Measurements from ENCODE around the gene ASIC5. TPM values are rescaled to one million over a fixed set of nuclear protein-coding genes. Genes with fewer than 3 reads are reported as not detected.

Gene ASIC5, protein sequence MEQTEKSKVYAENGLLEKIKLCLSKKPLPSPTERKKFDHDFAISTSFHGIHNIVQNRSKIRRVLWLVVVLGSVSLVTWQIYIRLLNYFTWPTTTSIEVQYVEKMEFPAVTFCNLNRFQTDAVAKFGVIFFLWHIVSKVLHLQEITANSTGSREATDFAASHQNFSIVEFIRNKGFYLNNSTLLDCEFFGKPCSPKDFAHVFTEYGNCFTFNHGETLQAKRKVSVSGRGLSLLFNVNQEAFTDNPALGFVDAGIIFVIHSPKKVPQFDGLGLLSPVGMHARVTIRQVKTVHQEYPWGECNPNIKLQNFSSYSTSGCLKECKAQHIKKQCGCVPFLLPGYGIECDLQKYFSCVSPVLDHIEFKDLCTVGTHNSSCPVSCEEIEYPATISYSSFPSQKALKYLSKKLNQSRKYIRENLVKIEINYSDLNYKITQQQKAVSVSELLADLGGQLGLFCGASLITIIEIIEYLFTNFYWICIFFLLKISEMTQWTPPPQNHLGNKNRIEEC
- not detected for total RNA-seq (2021; fragmentation: NEBNext Ultra II Directional; extraction: Animal tissue kit (Norgen Biotek cat#: 25700))
- long read RNA-seq, result 0 reads

DNA sequence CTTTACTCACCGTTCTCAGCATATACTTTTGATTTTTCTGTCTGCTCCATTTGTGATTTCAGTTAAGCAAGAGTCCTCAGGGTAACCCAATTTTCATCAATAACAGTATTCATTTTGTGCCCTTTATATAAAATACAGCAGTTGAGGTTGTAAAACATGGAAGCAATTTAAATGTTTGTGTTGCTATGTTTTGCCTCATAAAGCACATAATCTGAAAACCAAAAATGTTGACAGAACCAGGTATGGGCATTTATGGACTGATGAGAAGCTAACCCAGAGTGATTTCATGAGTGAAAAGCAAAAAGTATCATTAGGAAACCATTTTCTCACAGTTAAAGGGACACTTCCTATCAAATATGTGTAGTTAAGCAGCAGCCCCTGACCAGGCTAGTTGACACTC is at the start of gene ASIC5:
TSS of gene ASIC5 (minus strand) at position 101 of the 400 bp plus-strand sequence. CDS start at position 50, 51 bp downstream.
- no peak for DNase-seq
- TF ChIP-seq, protein P1, sequence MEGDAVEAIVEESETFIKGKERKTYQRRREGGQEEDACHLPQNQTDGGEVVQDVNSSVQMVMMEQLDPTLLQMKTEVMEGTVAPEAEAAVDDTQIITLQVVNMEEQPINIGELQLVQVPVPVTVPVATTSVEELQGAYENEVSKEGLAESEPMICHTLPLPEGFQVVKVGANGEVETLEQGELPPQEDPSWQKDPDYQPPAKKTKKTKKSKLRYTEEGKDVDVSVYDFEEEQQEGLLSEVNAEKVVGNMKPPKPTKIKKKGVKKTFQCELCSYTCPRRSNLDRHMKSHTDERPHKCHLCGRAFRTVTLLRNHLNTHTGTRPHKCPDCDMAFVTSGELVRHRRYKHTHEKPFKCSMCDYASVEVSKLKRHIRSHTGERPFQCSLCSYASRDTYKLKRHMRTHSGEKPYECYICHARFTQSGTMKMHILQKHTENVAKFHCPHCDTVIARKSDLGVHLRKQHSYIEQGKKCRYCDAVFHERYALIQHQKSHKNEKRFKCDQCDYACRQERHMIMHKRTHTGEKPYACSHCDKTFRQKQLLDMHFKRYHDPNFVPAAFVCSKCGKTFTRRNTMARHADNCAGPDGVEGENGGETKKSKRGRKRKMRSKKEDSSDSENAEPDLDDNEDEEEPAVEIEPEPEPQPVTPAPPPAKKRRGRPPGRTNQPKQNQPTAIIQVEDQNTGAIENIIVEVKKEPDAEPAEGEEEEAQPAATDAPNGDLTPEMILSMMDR (IDR thresholded peaks at IDR 0.05), result no peak
- H3K4me3 Mint-ChIP-seq, result no peak within 1 kb of the TSS
- peaks cover 8% of the 10 kb centered on the region for H3K9me3 Mint-ChIP-seq
- no peaks in the 10 kb centered on the region for H3K36me3 Mint-ChIP-seq (ENCODE audit: low read depth)
- H3K27me3 Mint-ChIP-seq (ENCODE audit: insufficient read depth), result no peaks in the 10 kb centered on the region; the same call in 1 of the 2 replicates
- no peaks in the 10 kb centered on the region for H3K4me1 Mint-ChIP-seq (ENCODE audit: low read depth)
- no peak within 1 kb of the TSS for H3K27ac Mint-ChIP-seq

DNA sequence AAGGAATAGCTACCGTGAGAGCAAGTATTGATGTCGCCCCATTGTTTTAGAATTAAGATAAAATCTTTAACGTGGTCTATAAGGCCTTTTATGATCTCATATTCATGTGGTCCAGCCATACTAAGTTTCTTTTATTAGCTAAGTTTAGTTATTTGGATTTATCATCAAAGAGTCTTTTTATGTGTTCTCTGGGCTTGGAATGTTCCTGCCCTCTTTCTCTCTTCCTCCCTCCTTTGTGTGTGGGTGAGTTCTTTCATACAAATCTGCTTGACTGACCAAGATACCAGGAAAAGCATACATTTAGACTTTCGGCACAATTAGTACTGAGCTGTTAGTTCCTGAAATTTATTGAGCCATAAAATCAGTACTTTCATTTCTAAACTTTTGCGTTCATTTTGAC is 48.7 kb upstream of the ASIC5 start:
- Mint-ChIP-seq H3K4me1 (ENCODE audit: low read depth) (no peaks in the 10 kb centered on the region), H3K27me3 (ENCODE audit: insufficient read depth) (peaks cover 2% of the 10 kb centered on the region; the same call in 1 of the 2 replicates), H3K9me3 (no peaks in the 10 kb centered on the region), H3K4me3 (no peak overlapping the region), H3K36me3 (ENCODE audit: low read depth) (no peaks in the 10 kb centered on the region), H3K27ac (no peak overlapping the region)
- DNase-seq, result no peak
- TF ChIP-seq, protein P1 (IDR thresholded peaks at IDR 0.05), result no peak

DNA sequence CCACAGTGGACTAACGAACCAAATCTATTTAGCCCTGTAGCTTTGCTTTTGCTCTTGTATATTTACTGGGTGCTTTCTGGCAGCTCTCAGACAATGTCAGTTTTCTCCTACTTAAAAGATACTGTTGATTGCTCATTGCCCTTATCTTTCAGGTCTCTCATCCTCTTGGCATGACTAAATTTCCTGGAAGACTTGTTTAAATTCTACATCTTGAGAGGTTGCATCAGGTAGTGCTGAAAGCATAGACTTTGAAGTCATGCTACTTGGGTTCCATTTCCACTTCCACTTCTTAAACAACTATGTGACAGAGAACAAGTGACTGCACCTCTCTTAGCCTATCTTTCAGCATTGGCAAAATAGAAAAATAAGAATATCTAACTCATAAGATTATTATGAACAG is 45.8 kb upstream of the ASIC5 start:
- H3K4me1 Mint-ChIP-seq (ENCODE audit: low read depth), result peaks cover 4% of the 10 kb centered on the region; the same call in 1 of the 2 replicates
- TF ChIP-seq, protein P1 (IDR thresholded peaks at IDR 0.05), result no peak
- no peak overlapping the region for H3K27ac Mint-ChIP-seq
- H3K36me3 Mint-ChIP-seq (ENCODE audit: low read depth), result no peaks in the 10 kb centered on the region
- H3K9me3 Mint-ChIP-seq, result no peaks in the 10 kb centered on the region
- no peak overlapping the region for H3K4me3 Mint-ChIP-seq
- no peak for DNase-seq
- no peaks in the 10 kb centered on the region for H3K27me3 Mint-ChIP-seq (ENCODE audit: insufficient read depth)

DNA sequence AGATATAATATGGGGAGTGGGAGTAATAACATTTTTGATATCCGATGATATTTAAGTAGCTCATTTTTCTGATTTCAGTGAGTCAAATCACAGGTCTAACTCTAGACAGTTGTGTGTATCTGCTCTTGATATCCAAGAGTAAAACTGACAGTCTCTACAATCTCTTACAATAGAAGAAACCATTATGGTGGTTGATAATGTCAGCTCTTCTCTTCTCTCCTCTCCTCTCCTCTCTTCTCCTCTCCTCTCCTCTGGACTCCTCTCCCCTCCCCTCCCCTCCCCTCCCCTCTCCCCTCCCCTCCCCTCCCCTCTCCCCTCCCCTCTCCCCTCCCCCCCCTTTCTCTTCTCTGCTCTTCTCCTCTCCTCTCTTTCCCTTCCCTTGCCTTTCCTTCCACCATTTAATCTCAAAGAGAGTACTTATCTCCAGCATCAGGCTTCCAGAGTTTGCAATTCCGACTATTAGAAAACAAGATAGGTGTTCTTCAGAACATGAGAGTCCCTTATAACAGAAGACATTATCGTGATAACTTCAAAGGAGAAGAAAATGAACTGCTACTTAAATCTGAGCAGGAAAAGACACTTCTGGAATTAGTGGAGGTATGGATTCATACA is 43.6 kb upstream of the ASIC5 start:
- DNase-seq, result no peak
- Mint-ChIP-seq H3K4me3 (no peak overlapping the region), H3K27me3 (ENCODE audit: insufficient read depth) (no peaks in the 10 kb centered on the region), H3K36me3 (ENCODE audit: low read depth) (no peaks in the 10 kb centered on the region), H3K9me3 (no peaks in the 10 kb centered on the region), H3K4me1 (ENCODE audit: low read depth) (peaks cover 8% of the 10 kb centered on the region; the same call in 1 of the 2 replicates), H3K27ac (no peak overlapping the region)
- TF ChIP-seq, protein P1 (IDR thresholded peaks at IDR 0.05), result no peak

DNA sequence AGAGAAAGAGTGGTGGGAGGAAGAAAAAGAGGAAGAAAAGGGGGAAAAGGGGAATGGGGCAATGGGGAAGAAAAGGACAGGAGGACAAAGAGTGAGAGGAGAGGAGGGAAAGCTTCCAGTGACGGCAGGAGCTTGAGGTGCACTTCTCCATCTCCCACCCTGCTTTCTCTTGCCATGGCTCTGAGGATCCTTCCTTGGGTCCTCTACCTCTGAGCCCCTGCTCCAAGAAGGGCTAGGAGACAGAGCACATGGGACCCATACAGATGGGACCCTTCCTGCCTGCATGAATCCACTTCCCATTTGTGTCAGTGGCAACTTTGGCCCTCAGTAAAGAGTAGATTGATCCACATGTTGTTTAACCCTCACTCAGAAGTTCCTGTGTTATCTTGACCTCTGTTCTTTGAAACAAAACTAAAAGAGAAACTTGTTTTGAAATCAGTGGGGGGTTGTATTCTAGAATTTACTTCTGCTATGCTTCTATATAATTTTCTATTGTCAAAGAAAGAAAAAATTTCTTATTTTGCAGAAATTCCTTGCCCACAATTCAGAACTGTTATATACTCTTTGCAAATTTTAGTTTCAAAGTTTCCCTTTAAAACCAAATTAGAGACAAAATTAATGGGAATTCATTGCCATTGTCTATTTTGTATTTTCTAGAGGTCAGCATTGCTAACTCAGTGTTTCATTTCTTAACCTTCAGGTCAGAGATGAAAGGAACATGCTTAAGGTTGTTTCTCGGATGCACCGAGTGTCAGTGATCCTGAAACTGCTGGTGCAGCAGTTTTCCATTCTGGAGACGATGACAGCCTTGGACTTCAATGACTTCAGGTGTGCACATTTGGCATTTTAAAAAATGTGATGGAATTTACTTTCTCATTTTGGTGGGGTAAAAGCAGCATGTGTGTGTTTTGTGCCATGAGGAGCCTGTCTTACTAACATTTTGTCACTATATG is 42.4 kb upstream of the ASIC5 start:
- Mint-ChIP-seq H3K4me1 (ENCODE audit: low read depth) (peaks cover 8% of the 10 kb centered on the region; the same call in 1 of the 2 replicates), H3K9me3 (no peaks in the 10 kb centered on the region), H3K27me3 (ENCODE audit: insufficient read depth) (no peaks in the 10 kb centered on the region), H3K4me3 (no peak overlapping the region), H3K36me3 (ENCODE audit: low read depth) (no peaks in the 10 kb centered on the region), H3K27ac (no peak overlapping the region)
- no peak for DNase-seq
- TF ChIP-seq, protein P1 (IDR thresholded peaks at IDR 0.05), result no peak

Measured in HFFc6 (cell line).